TTC549 (cell line): ENCODE data around the gene OPTN.

ENCODE experiments used
- FAIRE-seq: peaks from 2 replicates; lab custom pipeline; 2012; peaks lifted over from hg19 to GRCh38; lab: Jason Lieb, UNC

Gene OPTN

DNA sequence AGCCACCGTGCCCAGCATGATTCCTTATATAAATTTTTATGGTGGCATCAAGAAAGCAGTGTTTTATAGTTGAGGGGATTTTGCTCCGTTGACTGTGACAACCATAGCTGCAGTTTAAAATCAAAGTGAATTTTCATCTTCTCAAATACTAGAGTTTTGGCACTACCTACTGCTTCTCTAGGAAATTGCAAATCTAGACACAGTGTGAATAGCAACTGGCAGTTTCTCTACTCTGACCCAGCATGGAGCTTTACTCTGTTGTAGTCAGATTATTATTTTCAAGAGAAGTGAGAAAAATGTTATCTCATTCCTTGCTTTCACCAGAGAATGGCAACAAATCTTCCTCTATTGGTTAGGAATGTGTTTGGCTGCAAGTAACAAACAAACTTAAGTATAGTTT, 84.3 kb downstream of the OPTN start:
- FAIRE-seq, result no peak

DNA sequence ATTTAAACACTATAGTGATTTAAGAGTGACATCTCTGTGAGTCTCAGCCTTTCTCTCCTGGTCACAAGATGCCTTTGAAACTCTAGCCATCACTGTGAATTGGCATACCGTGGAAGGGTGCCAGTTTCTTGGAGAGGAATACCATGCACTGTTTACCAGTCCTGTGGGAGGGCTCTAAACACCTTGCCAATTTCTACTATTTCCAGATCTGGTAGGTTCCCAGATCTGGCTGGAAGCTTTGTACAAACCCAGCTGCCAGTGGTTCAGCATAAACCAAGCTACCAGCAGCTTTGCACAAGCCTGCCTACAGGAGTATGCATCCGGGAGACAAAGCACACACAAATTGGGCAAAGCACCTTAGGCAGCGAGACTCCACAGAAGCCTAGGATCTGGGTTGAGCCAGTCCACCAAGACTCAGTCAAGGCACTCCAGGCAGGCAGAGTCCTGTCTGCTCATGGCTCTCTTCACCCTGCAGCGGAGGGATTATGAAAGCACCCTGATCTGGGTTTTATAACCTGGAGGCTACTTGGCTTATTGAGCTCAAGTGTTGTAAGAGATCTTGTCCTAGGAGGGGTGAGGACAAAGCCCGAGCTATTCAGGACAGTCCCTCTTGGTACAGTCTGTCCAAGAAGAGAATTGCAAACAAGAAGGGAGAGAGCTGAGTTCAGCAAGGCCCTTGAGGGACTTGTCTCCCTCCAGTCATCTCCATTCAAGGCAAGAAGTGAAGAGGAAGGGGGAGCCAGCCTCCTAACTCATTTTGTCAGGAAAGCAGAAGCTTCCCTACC, 85.0 kb downstream of the OPTN start:
- FAIRE-seq, result no peak

DNA sequence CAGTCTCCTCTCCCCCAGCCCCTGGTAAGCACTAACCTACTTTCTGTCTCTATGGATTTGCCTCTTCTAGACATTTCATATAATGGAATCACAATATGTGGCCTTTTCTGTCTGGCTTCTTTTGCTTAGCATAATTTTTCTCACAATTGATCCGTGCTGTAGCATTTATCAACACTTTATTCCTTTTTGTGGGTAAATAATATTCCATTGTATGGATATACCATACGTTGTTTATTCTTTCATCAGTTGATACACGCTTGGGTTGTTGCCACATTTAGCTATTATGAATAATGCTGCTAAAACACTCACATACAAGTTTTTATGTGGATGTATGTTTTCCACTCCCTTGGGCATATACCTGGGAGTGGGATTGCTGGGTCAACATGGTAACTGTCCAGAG, 87.2 kb downstream of the OPTN start:
- no peak for FAIRE-seq
